HG03097 (cell line): Measurements from ENCODE around the gene CPLX1.

Experiments used
- ATAC-seq: cut with Tn5 transposase; IDR thresholded peaks from one replicate; pipeline ENCODE4 v1.9.1; 2021; ENCODE audit not compliant: unreplicated experiment, low FRiP score

The CPLX1 gene

GRCh38 chr4:825971-826330 is at the start of gene CPLX1:
CPLX1 (minus strand) TSS chr4:826129; CDS start chr4:824522, 1,607 bp downstream.
- ATAC-seq, result no peak

- no peak for ATAC-seq
Measured at GRCh38 chr4:874971-875817, 49.3 kb upstream of the CPLX1 start.

GRCh38 chr4:874056-874455 is 48.1 kb upstream of the CPLX1 start:
- no peak for ATAC-seq

GRCh38 chr4:872241-872981 is 46.5 kb upstream of the CPLX1 start:
- no peak for ATAC-seq

GRCh38 chr4:871484-871883 is 45.6 kb upstream of the CPLX1 start:
- no peak for ATAC-seq

- ATAC-seq, result no peak
Measured at GRCh38 chr4:870951-871350, 45.0 kb upstream of the CPLX1 start.

- ATAC-seq, result no peak
Measured at GRCh38 chr4:869776-870175, 43.8 kb upstream of the CPLX1 start.

- no peak for ATAC-seq
Measured at GRCh38 chr4:868421-868820, 42.5 kb upstream of the CPLX1 start.

- ATAC-seq, result no peak
Measured at GRCh38 chr4:867526-868250, 41.8 kb upstream of the CPLX1 start.

GRCh38 chr4:866761-867390 is 40.9 kb upstream of the CPLX1 start:
- ATAC-seq, result no peak

GRCh38 chr4:866068-866760 is 40.3 kb upstream of the CPLX1 start:
- ATAC-seq, result no peak

- no peak for ATAC-seq
Measured at GRCh38 chr4:865572-865971, 39.6 kb upstream of the CPLX1 start.

- ATAC-seq, result no peak
Measured at GRCh38 chr4:865121-865465, 39.2 kb upstream of the CPLX1 start.

GRCh38 chr4:864456-865120 is 38.7 kb upstream of the CPLX1 start:
- no peak for ATAC-seq

GRCh38 chr4:860561-860960 is 34.6 kb upstream of the CPLX1 start:
- no peak for ATAC-seq

- no peak for ATAC-seq
Measured at GRCh38 chr4:859496-859895, 33.6 kb upstream of the CPLX1 start.

- no peak for ATAC-seq
Measured at GRCh38 chr4:858831-859451, 33.0 kb upstream of the CPLX1 start.

- ATAC-seq, result no peak
Measured at GRCh38 chr4:858041-858481, 32.1 kb upstream of the CPLX1 start.

GRCh38 chr4:857461-857860 is 31.5 kb upstream of the CPLX1 start:
- ATAC-seq, result no peak
